Body of pancreas (tissue), 4 donors: Measurements from ENCODE around the gene CDC42BPA. TPM values are rescaled to one million over a fixed set of nuclear protein-coding genes. Genes with fewer than 3 reads are reported as not detected.

Experiments used
- ATAC-seq: fragments of 150-250 bp; one replicate; pipeline ENCODE4 v1.9.1; 2016
- DNase-seq, 4 donors: peaks; one replicate each; pipeline ENCODE4 v3.0.0-alpha.2; 2019
- H3K27ac ChIP-seq, 4 donors: fragments of 200-600 bp; sonication (generic); 1 replicate in 3 of 4; 2 replicates in 1 of 4; pipeline versions ENCODE4 v1.5.1 to v1.6.1; 2016 to 2019; ENCODE audit warnings: mild to moderate bottlenecking in 1 of 4, mixed read lengths in 1 of 4, moderate library complexity in 1 of 4
- H3K27me3 ChIP-seq, 2 donors: fragments of 200-600 bp; sonication (generic); one replicate each; pipeline ENCODE4 v1.6.0; 2016; ENCODE audit warnings: mild to moderate bottlenecking in 1 of 2
- H3K36me3 ChIP-seq, 2 donors: fragments of 200-600 bp; sonication (generic); replicated peaks in 1 of 2; 2 replicates each; pipeline ENCODE4 v1.5.1; 2016; ENCODE audit warnings: low read depth in 2 of 2; ENCODE audit not compliant: insufficient read depth in 1 of 2
- H3K4me1 ChIP-seq: fragments of 200-600 bp; sonication (generic); one replicate; pipeline ENCODE4 v1.6.0; 2016
- H3K4me3 ChIP-seq, 2 donors: fragments of 200-600 bp; sonication (generic); 1 replicate in 1 of 2; 2 replicates in 1 of 2; pipeline ENCODE4 v1.5.1; 2016 to 2019
- H3K9me3 ChIP-seq, 3 donors: fragments of 200-600 bp; sonication (generic); 1 replicate in 2 of 3; 2 replicates in 1 of 3; pipeline ENCODE4 v1.5.1; 2016
- POLR2A ChIP-seq, 3 donors: fragments of 450-650 bp; IDR thresholded peaks; one replicate each; pipeline ENCODE4 v1.6.1; 2016; ENCODE audit warnings: antibody characterized with exemption in 3 of 3, mild to moderate bottlenecking in 2 of 3
- WGBS, 2 donors: methylation state at CpG; one replicate each; pipeline ENCODE4 v1.1.5; 2017; 5-methylcytosine and 5-hydroxymethylcytosine counted together
- intact Hi-C: fragments of 100-400 bp; cut with DNase I; formaldehyde crosslinking; loops from one replicate; pipeline ENCODE4 v1.15.1; 2023
- total RNA-seq, 2 donors: library from RNA; depleted of rRNA; stranded (reverse); fragments of >200 nt; gene quantifications; one replicate each; pipeline ENCODE4 v1.1.0, GENCODE V29; 2016
- TF ChIP-seq, protein P1 (sequence below), 7 experiments: fragments of 450-650 bp in 4 of 7; fragments of 200-600 bp in 3 of 7; sonication (generic) in 3 of 7; IDR thresholded peaks; one replicate each; pipeline ENCODE4 v1.5.1; 2016 to 2019; ENCODE audit warnings: antibody characterized with exemption in 7 of 7

Gene CDC42BPA
- total RNA-seq, 2 donors from 2014 or later: 35.9 to 37.6 TPM

DNA sequence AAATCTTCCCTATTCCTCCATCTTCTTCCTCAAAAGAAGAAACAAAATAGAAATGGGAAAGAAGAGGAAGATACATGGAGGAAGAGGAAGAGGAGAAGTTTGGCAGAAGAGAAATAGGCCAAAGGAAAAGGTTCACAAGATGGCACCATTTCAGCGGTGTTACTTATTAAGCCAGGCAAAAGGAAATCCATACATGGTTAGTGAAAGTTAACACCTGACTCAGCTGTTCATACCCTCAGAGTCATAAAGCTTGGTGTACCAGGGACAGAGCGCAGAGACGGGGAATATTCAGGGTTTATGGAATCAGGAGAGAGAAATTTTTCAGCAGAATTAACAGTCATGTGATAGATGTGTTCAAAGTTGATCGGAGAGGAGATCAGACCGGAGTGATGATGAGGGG lies 307.6 kb downstream of the CDC42BPA start:
- ATAC-seq (peak; percentile 82), DNase-seq (peak in 2 of 4 donors; percentile 30 to 53)
- H3K36me3 ChIP-seq: no peaks in the 10 kb centered on the region
- H3K27ac ChIP-seq: no peak overlapping the region
- WGBS, 2 donors: 57 to 65% methylated on average over 5 of the region's 5 CpGs
- no peaks in the 10 kb centered on the region for H3K27me3 ChIP-seq
- H3K9me3 ChIP-seq: no peaks in the 10 kb centered on the region
- no peak for TF ChIP-seq POLR2A (IDR thresholded peaks at IDR 0.05)
- TF ChIP-seq, protein P1, sequence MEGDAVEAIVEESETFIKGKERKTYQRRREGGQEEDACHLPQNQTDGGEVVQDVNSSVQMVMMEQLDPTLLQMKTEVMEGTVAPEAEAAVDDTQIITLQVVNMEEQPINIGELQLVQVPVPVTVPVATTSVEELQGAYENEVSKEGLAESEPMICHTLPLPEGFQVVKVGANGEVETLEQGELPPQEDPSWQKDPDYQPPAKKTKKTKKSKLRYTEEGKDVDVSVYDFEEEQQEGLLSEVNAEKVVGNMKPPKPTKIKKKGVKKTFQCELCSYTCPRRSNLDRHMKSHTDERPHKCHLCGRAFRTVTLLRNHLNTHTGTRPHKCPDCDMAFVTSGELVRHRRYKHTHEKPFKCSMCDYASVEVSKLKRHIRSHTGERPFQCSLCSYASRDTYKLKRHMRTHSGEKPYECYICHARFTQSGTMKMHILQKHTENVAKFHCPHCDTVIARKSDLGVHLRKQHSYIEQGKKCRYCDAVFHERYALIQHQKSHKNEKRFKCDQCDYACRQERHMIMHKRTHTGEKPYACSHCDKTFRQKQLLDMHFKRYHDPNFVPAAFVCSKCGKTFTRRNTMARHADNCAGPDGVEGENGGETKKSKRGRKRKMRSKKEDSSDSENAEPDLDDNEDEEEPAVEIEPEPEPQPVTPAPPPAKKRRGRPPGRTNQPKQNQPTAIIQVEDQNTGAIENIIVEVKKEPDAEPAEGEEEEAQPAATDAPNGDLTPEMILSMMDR (IDR thresholded peaks at IDR 0.05): no peak
- peaks cover 33% of the 10 kb centered on the region for H3K4me1 ChIP-seq
- no peak overlapping the region for H3K4me3 ChIP-seq
- intact Hi-C loops: no loop called here

DNA sequence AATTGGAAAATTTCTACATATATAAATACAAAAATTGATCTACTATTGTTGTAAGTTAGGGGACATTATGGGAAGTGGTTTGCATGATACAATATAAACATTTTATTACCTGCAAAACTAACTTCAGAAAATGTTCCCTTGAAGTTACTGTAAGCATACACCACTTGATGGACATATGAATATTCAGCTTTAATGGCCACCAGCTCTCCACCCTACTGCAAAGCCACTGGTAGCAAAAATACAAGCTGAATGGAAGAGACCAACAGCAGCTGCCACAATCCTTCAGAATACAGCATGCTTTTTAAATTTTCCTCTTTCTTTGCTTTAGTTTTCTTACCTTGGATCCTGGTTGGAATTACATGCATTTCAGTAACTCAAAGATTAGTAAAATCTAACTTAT lies 308.4 kb downstream of the CDC42BPA start:
- intact Hi-C loops: no loop called here
- Histone ChIP-seq H3K27me3 (no peaks in the 10 kb centered on the region), H3K27ac (no peak overlapping the region), H3K4me1 (peaks cover 32% of the 10 kb centered on the region), H3K4me3 (no peak overlapping the region), H3K9me3 (no peaks in the 10 kb centered on the region), H3K36me3 (no peaks in the 10 kb centered on the region)
- TF ChIP-seq POLR2A (IDR thresholded peaks at IDR 0.05): no peak
- TF ChIP-seq, protein P1 (IDR thresholded peaks at IDR 0.05): no peak
- no peak for ATAC-seq
- no peak for DNase-seq

DNA sequence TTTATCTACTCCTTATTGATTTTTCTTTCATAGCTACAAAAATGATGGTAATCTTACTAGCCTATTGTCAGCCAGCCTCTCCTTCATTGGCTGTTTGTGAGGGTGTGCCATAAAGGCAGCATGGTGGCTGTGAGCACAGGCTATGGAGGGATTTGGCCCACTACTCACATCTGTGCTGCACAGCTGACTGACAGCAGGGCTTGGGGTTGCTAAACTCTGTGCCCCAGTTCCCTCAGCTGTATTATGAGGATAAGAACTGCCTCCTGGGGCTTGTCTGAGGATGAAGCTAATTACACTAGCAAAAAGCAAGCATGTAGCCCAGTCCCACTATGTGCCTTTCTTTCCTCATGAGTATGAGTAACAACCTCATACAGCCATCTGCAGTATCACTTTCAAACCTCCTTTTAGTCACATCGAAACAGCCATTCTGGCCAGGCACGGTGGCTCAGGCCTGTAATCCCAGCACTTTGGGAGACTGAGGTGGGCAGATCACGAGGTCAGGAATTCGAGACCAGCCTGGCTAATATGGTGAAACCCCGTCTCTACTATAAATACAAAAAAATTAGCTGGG lies 312.0 kb downstream of the CDC42BPA start:
- Histone ChIP-seq H3K4me3 (no peak overlapping the region), H3K9me3 (no peaks in the 10 kb centered on the region), H3K27ac (no peak overlapping the region), H3K27me3 (no peaks in the 10 kb centered on the region), H3K36me3 (peaks cover 0 to 2% of the 10 kb centered on the region in 2 donors), H3K4me1 (peaks cover 12% of the 10 kb centered on the region)
- TF ChIP-seq POLR2A (IDR thresholded peaks at IDR 0.05): no peak
- TF ChIP-seq, protein P1 (IDR thresholded peaks at IDR 0.05): no peak
- DNase-seq (no peak), ATAC-seq (no peak)
- intact Hi-C loops: no loop called here
- WGBS, 2 donors: 89 to 96% methylated on average over 5 of the region's 5 CpGs

DNA sequence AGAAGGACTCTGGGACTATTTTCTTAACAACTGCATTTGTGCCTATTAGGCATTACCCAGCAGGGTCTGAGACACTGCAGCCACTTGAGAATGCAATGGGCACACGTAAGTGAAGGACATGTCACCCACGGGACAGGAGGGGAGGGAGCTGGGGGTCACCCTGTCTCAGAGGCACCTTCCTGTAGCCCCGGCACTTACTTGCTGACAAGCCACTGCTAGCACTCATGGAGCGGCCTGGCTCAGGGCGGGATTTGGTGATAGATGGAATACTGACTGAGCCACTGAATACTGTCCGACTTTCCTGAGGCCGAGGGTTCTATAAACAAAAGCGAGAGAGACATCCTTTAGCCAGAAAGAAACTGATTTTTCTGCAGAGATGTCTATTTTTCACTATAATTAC lies 313.5 kb downstream of the CDC42BPA start:
- TF ChIP-seq, protein P1 (IDR thresholded peaks at IDR 0.05): no peak
- no peak for TF ChIP-seq POLR2A (IDR thresholded peaks at IDR 0.05)
- intact Hi-C loops: no loop called here
- Histone ChIP-seq H3K27me3 (no peaks in the 10 kb centered on the region), H3K27ac (no peak overlapping the region), H3K9me3 (no peaks in the 10 kb centered on the region), H3K4me3 (no peak overlapping the region), H3K36me3 (peaks cover 0 to 2% of the 10 kb centered on the region in 2 donors), H3K4me1 (no peaks in the 10 kb centered on the region)
- no peak for DNase-seq
- ATAC-seq: no peak
- 93 to 98% methylated on average over 8 of the region's 8 CpGs for WGBS, 2 donors

DNA sequence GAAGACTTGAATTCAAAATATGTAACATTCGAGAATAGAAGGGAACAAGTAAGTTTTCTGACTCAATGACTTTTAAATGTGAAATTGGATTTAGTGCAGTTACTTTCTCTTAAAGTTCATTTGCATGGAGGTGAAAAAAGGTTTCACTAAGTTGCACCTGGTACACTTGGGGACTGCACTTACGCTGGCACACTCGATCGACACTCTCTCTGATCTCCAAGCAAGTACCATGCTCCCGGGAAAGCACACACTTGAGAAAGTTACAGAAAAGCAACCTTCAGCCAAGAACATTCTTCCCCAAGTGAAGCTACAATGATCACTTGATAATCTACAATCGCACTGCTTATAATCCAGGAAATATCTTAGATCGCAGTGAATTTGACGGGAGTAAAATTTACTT lies 315.1 kb downstream of the CDC42BPA start:
- Histone ChIP-seq H3K4me3 (no peak overlapping the region), H3K9me3 (no peaks in the 10 kb centered on the region), H3K27ac (no peak overlapping the region), H3K4me1 (no peaks in the 10 kb centered on the region), H3K27me3 (no peaks in the 10 kb centered on the region), H3K36me3 (peaks cover 0 to 2% of the 10 kb centered on the region in 2 donors)
- intact Hi-C loops: no loop called here
- 95 to 97% methylated on average over 8 of the region's 8 CpGs for WGBS, 2 donors
- DNase-seq: no peak
- no peak for ATAC-seq
- TF ChIP-seq POLR2A (IDR thresholded peaks at IDR 0.05): no peak
- TF ChIP-seq, protein P1 (IDR thresholded peaks at IDR 0.05): no peak
